Spleen (tissue), 7 donors: Measurements from ENCODE around the gene MBD2.
A peak's percentile ranks its signal among the peaks of the same experiment; 100 is the strongest.

ENCODE experiments used
- POLR2A ChIP-seq, 3 donors: fragments of 450-650 bp; IDR thresholded peaks; one replicate each; pipeline ENCODE4 v1.5.1; 2017; ENCODE audit warnings: antibody characterized with exemption in 3 of 3, mild to moderate bottlenecking in 1 of 3
- POLR2AphosphoS5 ChIP-seq, 3 donors: sonication (generic); formaldehyde crosslinking; IDR thresholded peaks; one replicate each; pipeline ENCODE4 v1.5.1; 2017; ENCODE audit warnings: antibody characterized with exemption in 3 of 3
- TF ChIP-seq, protein P1 (sequence below), 11 experiments: fragments of 200-600 bp in 7 of 11; fragments of 450-650 bp in 4 of 11; sonication (generic) in 4 of 11; IDR thresholded peaks in 8 of 11; conservative IDR thresholded peaks in 3 of 11; 1 replicate in 7 of 11; 2 replicates in 4 of 11; pipeline versions ENCODE4 v1.4.0 to v1.8.0; 2016 to 2021; ENCODE audit warnings: antibody characterized with exemption in 11 of 11, inconsistent platforms in 4 of 11, mild to moderate bottlenecking in 1 of 11
- donor health status: DM: no; HTN: no; CAD: no; lungs with moderate emphysema.
- donor health status: DM: no; HTN: no; CAD: no.
- donor health status: DM: no; HTN: no; CAD: no.

DNA sequence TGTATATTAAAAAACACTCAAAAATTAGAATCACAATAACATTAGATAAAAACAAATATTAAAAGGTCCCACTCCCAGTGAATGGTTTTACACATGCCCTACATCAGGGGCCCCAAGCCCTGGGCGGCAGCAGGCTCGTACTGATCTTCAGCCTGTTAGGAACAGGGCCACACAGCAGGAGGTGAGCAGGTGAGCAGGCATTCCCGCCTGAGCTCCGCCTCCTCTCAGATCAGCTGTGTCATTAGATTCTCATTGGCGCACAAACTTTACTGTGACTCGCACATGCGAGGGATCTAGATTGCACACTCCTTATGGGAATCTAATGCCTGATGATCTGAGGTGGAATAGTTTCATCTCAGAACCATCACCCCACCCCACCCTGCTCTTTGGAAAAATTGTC lies 74.2 kb downstream of the MBD2 start:
- TF ChIP-seq POLR2A (IDR thresholded peaks at IDR 0.05) (no peak), POLR2AphosphoS5 (IDR thresholded peaks at IDR 0.05) (peak in 2 of 3 donors; percentile 13 to 25)
- TF ChIP-seq, protein P1, sequence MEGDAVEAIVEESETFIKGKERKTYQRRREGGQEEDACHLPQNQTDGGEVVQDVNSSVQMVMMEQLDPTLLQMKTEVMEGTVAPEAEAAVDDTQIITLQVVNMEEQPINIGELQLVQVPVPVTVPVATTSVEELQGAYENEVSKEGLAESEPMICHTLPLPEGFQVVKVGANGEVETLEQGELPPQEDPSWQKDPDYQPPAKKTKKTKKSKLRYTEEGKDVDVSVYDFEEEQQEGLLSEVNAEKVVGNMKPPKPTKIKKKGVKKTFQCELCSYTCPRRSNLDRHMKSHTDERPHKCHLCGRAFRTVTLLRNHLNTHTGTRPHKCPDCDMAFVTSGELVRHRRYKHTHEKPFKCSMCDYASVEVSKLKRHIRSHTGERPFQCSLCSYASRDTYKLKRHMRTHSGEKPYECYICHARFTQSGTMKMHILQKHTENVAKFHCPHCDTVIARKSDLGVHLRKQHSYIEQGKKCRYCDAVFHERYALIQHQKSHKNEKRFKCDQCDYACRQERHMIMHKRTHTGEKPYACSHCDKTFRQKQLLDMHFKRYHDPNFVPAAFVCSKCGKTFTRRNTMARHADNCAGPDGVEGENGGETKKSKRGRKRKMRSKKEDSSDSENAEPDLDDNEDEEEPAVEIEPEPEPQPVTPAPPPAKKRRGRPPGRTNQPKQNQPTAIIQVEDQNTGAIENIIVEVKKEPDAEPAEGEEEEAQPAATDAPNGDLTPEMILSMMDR (IDR thresholded peaks at IDR 0.05 in 8 of 11, conservative IDR thresholded peaks at IDR 0.05 in 3 of 11) = no peak
